Skeletal muscle tissue (tissue), 4 donors: Measurements from ENCODE around the gene FFAR2. TPM values are rescaled to one million over a fixed set of nuclear protein-coding genes. Genes with fewer than 3 reads are reported as not detected.

Experiments
- H3K27ac ChIP-seq: one replicate; pipeline ENCODE4 v1.7.0; 2013; ENCODE audit warnings: mild to moderate bottlenecking, low read depth, low read length, inconsistent platforms
- H3K27me3 ChIP-seq, 3 donors: one replicate each; pipeline ENCODE4 v1.7.0; 2013; ENCODE audit warnings: low read length in 3 of 3; ENCODE audit not compliant: control insufficient read depth in 3 of 3, insufficient read depth in 3 of 3
- H3K36me3 ChIP-seq, 3 donors: one replicate each; pipeline ENCODE4 v1.7.0; 2013; ENCODE audit warnings: low read length in 3 of 3; ENCODE audit not compliant: control insufficient read depth in 3 of 3, insufficient read depth in 3 of 3
- H3K4me1 ChIP-seq, 3 donors: one replicate each; pipeline ENCODE4 v1.7.0; 2013; ENCODE audit warnings: low read length in 3 of 3, mild to moderate bottlenecking in 3 of 3; ENCODE audit not compliant: control insufficient read depth in 3 of 3, insufficient read depth in 3 of 3
- H3K4me3 ChIP-seq, 3 donors: one replicate each; pipeline ENCODE4 v1.7.0; 2013; ENCODE audit warnings: low read length in 3 of 3
- H3K9ac ChIP-seq, 3 donors: one replicate each; pipeline ENCODE4 v1.7.0; 2013; ENCODE audit warnings: low read length in 3 of 3, mild to moderate bottlenecking in 3 of 3, moderate library complexity in 2 of 3, low read depth in 1 of 3
- H3K9me3 ChIP-seq, 3 donors: one replicate each; pipeline ENCODE4 v1.7.0; 2013; ENCODE audit warnings: low read length in 3 of 3; ENCODE audit not compliant: control insufficient read depth in 3 of 3
- total RNA-seq: library from RNA; depleted of rRNA; stranded (reverse); fragments of >200 nt; gene quantifications from one replicate; pipeline ENCODE4 v1.2.3, GENCODE V29; 2014
- donor health status: Osteomylitis.

Gene FFAR2
- total RNA-seq, 1 donor from 2014 or later: 1.0 TPM

DNA sequence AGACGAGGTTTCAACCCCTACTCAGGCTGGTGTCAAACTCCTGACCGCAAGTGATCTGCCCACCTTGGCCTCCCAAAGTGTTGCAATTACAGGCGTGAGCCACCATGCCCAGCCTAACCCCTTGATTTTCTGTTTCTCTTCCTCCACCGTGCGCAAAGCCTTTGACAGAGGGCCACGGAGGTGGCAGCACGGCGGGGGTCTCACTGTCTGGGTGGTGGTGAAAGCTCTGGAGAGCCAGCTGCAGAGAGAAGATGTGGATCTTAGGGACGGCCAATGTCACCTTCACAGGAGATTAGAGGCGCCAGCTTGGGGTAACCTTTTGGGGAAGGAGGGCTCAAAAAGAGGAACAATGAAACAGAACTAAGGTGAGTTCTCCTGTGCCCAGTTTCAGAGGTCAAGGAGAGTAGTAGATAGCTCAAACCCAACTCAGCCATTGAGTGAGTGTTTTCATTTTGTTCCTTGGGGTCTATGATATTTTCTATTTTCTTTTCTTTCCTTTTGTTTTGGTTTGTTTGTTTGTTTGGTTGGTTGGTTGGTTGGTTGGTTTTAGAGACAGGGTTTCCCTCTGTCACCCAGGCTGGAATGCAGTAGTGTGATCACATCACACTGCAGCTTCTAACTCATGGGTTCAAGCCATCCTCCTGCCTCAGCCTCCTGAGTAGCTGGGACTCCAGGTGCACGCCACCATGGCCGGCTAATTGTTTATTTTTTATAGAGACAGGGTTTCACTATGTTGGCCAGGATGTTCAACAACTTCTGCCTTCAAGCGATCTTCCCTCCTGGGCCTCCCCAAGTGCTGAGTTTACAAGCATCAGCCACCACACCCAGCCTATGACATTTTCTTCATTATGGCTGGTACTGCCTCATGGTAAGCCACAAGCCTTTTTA lies 39.5 kb upstream of the FFAR2 start:
- no peak overlapping the region for H3K4me3 ChIP-seq
- no peaks in the 10 kb centered on the region for H3K36me3 ChIP-seq
- no peak overlapping the region for H3K27ac ChIP-seq
- peaks cover 0 to 2% (median 2%) of the 10 kb centered on the region in 3 donors for H3K27me3 ChIP-seq
- H3K9me3 ChIP-seq: no peaks in the 10 kb centered on the region
- H3K4me1 ChIP-seq: no peaks in the 10 kb centered on the region
- no peak overlapping the region for H3K9ac ChIP-seq

DNA sequence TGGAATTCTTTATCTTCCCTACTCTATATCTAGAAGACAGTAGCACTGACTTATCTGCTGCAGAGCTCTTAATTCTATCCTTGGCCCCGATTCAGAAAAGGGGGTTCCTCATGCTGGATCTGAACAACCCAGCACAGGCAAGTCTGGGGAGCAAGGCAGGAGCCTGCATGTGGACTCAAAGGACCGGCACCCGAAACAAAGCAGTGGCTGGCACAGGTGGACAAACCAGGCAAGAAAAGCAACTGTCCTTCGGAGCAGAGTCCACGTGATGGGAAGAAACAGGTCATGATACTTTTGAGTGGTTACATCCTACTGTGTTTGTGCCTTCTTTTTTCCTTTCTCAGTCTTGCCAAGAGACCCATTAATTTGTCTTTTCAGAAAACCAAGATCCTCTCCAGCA lies 38.9 kb upstream of the FFAR2 start:
- Histone ChIP-seq H3K4me1 (no peaks in the 10 kb centered on the region), H3K36me3 (no peaks in the 10 kb centered on the region), H3K9me3 (no peaks in the 10 kb centered on the region), H3K4me3 (no peak overlapping the region), H3K9ac (no peak overlapping the region), H3K27me3 (peaks cover 0 to 6% (median 2%) of the 10 kb centered on the region in 3 donors), H3K27ac (no peak overlapping the region)

DNA sequence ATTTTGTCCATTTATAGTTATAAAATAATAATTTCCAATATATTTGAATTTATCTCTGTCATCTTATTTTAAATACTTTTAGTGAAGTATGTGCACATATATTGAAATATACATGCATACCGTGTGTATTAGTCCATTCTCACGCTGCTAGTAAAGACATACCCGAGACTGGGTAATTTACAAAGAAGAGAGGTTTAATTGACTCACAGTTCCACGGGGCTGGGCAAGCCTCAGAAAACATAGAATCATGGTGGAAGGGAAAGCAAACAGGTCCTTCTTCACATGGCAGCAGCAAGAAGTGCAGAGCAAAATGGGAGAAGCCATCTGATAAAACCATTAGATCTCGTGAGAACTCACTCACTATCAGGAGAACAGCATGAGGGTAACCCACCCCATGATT lies 37.6 kb upstream of the FFAR2 start:
- Histone ChIP-seq H3K4me3 (no peak overlapping the region), H3K27me3 (peaks cover 0 to 12% (median 2%) of the 10 kb centered on the region in 3 donors), H3K9ac (no peak overlapping the region), H3K9me3 (no peaks in the 10 kb centered on the region), H3K27ac (no peak overlapping the region), H3K4me1 (no peaks in the 10 kb centered on the region), H3K36me3 (no peaks in the 10 kb centered on the region)

DNA sequence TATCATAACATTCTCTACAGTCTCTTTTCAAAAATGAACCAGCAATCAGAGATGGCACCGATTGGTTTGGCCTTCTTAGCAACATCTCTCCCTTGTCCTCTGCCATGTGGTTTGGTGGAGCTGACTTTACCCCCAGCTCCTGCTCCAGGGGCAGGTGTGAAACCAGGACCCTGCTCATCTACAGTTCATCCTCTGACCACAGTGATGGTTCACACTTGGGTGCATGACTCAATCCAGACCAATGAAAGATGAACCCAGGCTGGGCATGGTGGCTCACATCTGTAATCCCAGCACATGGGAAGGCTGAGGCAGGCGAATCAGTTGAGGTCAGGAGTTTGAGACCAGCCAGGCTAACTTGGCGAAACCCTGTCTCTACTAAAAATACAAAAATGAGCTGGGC lies 33.6 kb upstream of the FFAR2 start:
- Histone ChIP-seq H3K4me1 (no peaks in the 10 kb centered on the region), H3K9me3 (no peaks in the 10 kb centered on the region), H3K9ac (no peak overlapping the region), H3K4me3 (no peak overlapping the region), H3K27me3 (peaks cover 5 to 26% (median 13%) of the 10 kb centered on the region in 3 donors), H3K36me3 (no peaks in the 10 kb centered on the region), H3K27ac (no peak overlapping the region)

DNA sequence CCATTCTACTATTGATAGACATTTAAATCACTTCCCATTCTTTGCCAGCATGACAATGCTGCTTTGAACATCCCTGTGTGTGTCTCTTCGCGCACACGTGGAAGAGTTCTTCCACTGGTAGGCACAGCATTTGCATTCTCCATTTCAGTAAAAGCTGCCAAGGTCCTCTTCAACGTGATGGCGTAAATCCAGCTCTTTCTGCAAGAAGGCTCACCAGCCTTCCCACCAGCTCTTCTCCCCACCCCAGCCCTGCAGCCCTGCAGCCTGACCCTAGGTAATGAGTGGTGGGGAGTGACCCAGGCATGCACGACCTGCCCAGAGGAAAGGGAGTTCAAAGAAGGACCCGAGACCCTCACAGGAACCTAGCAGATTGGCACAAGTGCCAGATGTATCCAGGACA lies 31.7 kb upstream of the FFAR2 start:
- Histone ChIP-seq H3K36me3 (no peaks in the 10 kb centered on the region), H3K4me3 (no peak overlapping the region), H3K9me3 (no peaks in the 10 kb centered on the region), H3K27ac (no peak overlapping the region), H3K4me1 (no peaks in the 10 kb centered on the region), H3K9ac (no peak overlapping the region), H3K27me3 (peaks cover 5 to 34% (median 18%) of the 10 kb centered on the region in 3 donors)

DNA sequence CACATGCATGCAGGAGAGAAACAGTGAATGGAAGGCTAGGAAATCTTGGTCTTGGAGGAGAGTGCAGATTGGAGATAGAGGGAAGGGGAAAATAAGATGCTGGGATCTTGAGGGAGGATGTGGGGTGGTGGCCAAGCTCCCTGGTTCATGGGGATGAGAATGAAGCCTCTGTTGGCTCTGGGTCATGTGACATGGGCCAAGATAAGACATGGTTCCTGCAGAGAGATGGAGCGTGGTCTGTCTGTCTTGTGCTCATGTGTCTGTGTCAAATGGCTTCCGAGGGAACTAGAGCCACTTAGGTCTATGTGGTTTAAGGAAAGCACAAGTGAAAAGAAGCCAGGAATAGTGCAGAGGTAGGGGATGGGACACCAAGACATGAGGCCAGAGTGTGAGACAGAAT lies 30.8 kb upstream of the FFAR2 start:
- Histone ChIP-seq H3K4me1 (no peaks in the 10 kb centered on the region), H3K9ac (no peak overlapping the region), H3K9me3 (no peaks in the 10 kb centered on the region), H3K27ac (no peak overlapping the region), H3K27me3 (peaks cover 5 to 37% (median 18%) of the 10 kb centered on the region in 3 donors), H3K36me3 (no peaks in the 10 kb centered on the region), H3K4me3 (no peak overlapping the region)

DNA sequence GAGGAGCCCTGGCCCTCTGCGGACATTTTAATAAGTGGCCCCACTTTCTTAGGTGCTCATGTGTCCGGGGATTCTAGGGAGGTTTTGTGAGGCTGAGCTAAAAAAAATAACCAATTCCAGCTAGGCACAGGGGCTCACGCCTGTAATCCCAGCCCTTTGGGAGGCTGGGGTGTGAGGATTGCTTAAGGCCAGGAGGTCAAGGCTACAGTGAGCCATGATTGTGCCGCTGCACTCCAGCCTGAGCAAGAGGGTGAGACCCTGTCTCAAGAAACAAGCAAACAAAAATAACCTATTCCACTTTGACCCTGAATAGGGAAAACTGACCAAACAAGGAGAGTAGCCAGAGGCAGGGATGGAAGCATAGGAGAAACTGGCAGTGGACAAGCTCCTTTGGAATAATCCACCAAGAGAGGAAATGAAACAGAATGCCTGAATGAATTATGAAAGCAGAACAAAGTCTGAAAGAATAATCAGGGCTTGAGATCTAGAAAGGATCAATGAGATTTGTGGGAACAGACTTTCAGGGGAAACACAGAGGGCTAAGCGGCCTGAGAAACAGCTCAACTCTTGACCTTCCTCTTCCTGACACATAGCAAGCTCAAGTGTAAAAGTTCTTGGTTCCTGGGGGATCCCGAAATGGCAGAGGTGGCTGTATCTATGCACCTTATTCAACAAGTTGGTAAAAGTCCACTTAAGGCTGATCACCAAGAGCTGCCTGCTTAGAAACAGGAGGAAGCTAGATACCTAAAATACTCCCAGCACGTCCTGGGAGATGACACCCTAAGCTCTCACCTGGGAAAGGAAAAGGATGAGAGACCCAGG lies 30.1 kb upstream of the FFAR2 start:
- H3K4me3 ChIP-seq: no peak overlapping the region
- H3K27me3 ChIP-seq: peaks cover 5 to 37% (median 18%) of the 10 kb centered on the region in 3 donors
- no peaks in the 10 kb centered on the region for H3K4me1 ChIP-seq
- H3K36me3 ChIP-seq: no peaks in the 10 kb centered on the region
- no peaks in the 10 kb centered on the region for H3K9me3 ChIP-seq
- no peak overlapping the region for H3K27ac ChIP-seq
- H3K9ac ChIP-seq: no peak overlapping the region

DNA sequence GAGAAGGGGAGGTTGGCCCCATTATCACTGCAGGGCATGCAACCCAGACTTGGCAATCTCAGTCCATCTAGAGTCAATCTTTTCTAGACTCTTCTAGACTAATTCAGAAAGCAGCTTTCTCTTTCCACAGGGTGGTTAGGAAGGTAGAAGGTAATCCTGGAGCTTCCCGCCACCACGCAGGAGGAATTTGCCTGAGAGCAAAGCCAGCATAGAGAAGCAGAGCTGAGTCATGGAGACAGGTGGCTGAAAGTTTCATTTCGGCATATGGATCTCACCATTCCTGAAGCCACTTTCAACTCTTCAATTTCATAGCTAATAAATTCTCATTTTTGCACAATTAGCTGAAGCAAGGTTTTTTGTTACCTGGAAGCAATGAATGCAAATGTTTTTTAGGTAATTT lies 29.0 kb upstream of the FFAR2 start:
- Histone ChIP-seq H3K36me3 (no peaks in the 10 kb centered on the region), H3K4me1 (no peaks in the 10 kb centered on the region), H3K27ac (no peak overlapping the region), H3K9ac (no peak overlapping the region), H3K27me3 (peaks cover 5 to 34% (median 18%) of the 10 kb centered on the region in 3 donors), H3K4me3 (no peak overlapping the region), H3K9me3 (no peaks in the 10 kb centered on the region)

DNA sequence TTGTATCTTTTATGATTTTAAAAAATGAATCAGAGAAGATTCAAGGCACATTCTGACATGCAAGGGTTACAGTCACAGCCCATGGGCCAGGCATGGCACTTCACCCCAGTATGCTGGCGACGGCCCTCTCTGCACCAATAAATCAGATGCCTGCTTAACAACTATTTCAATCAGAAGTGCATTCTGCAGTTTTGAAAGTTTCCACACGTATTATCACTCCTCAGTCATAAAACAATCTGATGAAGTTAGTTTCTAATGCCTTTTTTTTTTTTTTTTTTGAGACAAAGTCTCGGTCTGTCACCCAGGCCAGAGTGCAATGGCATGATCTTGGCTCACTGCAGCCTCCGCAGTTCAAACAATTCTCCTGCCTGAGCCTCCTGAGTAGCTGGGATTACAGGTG lies 28.3 kb upstream of the FFAR2 start:
- Histone ChIP-seq H3K4me3 (no peak overlapping the region), H3K9ac (no peak overlapping the region), H3K4me1 (no peaks in the 10 kb centered on the region), H3K27ac (no peak overlapping the region), H3K36me3 (no peaks in the 10 kb centered on the region), H3K9me3 (no peaks in the 10 kb centered on the region), H3K27me3 (peaks cover 5 to 34% (median 18%) of the 10 kb centered on the region in 3 donors)

DNA sequence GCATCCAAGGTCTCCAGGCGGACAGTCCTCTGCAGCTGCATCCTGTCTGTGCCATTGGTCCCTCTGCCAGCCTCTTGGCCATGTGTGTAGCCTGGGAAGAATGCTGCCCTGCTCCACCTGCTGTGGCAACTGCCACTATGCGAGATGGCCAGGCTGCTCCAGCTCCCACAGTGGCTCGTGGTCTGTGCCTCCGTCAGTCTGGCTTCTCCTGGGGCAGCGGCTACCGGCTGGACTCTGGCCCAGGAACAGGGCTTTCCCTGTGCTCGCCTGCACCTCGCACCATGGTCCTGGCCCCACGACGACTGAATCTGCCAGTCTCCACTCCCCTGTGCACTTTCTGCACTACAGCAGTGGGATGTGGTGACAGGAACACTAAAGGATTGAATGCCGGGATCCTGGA lies 26.7 kb upstream of the FFAR2 start:
- Histone ChIP-seq H3K4me3 (no peak overlapping the region), H3K36me3 (no peaks in the 10 kb centered on the region), H3K9ac (no peak overlapping the region), H3K27ac (no peak overlapping the region), H3K27me3 (peaks cover 4 to 28% (median 16%) of the 10 kb centered on the region in 3 donors), H3K4me1 (no peaks in the 10 kb centered on the region), H3K9me3 (no peaks in the 10 kb centered on the region)
